Esophagus squamous epithelium (tissue), 4 donors: ENCODE data around the gene TNPO3.

Source experiments
- CTCF ChIP-seq, 6 experiments: fragments of 450-650 bp in 4 of 6; fragments of 200-600 bp in 2 of 6; sonication (generic) in 2 of 6; IDR thresholded peaks; one replicate each; pipeline ENCODE4 v1.5.1; 2016 to 2019; ENCODE audit warnings: antibody characterized with exemption in 6 of 6, mild to moderate bottlenecking in 4 of 6, moderate library complexity in 4 of 6
- POLR2A ChIP-seq, 4 donors: fragments of 450-650 bp; IDR thresholded peaks; one replicate each; pipeline ENCODE4 v1.6.1; 2017; ENCODE audit warnings: antibody characterized with exemption in 4 of 4, mild to moderate bottlenecking in 4 of 4, moderate library complexity in 3 of 4

DNA sequence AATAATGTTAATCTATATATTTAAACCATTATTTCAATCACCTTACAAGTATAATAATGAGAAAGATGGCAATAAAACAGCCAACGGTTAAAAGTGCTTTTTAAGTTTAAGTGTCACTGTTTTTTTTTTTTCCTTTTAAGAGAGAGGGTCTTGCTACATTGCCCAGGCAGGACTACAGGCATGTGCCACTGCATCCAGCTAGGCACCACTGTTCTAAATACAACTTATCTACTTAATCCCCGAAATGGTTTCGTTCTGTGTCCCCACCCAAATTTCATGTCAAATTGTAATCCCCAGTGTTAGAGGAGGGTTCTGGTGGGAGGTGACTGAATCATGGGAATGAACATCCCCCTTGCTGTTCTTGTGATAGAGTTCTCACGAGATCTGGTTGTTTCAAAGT is 49.7 kb downstream of the TNPO3 start:
- TF ChIP-seq CTCF (IDR thresholded peaks at IDR 0.05), result no peak
- no peak for TF ChIP-seq POLR2A (IDR thresholded peaks at IDR 0.05)
